Bone marrow (tissue), 2 donors: ENCODE measurements around the gene PSEN2.

Experiments used
- DNase-seq, 2 donors: peaks; one replicate each; lab custom pipeline; 2025; lab: John Stamatoyannopoulos, UW

Gene PSEN2

GRCh38 chr1:226886122-226886901, 15.9 kb downstream of the PSEN2 start:
- peak in 1 of 2 donors; percentile 45 for DNase-seq

DNA sequence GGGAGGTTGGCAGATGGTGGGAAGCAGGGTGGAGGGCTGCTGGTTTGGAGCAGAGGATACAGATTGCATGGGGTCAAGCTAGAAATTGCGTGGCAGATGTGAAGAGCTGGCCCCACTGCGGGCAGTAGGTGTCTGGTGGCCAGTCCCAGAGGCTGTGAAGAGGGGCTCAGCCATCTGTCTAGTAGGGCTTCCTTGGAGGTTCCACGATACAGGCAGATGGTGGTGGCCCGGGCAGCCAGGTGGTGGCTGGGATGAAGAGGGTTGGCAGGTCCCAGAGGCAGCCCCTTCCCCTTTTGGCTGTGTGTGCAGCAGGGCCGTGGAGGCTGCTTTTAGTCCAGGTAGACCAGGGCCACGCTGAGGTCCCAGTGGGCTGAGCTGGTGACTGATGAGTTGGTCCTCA, 16.6 kb downstream of the PSEN2 start:
- DNase-seq, result no peak

DNA sequence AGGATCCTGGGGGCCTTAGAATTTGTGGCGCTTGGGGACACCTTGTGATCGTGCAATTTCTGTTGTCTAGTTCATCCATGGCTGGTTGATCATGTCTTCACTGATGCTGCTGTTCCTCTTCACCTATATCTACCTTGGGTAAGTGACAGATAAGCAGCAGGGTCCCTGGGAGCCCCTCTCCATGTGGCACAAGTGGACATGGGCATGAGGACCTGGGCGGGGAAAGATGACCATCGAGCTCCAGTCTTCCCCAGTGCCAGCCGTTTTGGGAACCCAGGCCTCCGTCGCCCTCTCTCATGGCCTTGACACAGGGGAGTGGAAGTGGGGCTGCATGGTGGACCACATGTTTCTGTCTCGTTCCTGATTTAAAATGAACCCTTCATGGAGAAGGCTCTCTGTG, 17.6 kb downstream of the PSEN2 start:
- no peak for DNase-seq

DNA sequence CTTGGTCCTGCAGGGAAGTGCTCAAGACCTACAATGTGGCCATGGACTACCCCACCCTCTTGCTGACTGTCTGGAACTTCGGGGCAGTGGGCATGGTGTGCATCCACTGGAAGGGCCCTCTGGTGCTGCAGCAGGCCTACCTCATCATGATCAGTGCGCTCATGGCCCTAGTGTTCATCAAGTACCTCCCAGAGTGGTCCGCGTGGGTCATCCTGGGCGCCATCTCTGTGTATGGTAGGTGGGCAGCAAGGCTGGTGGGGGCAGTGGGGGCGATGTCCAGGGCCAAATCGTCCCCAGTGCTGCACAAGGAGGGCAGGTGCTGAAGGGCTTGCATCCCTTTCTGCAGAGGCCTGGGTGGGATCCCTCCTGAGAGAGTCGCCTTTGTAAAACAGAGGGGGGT, 18.4 kb downstream of the PSEN2 start:
- no peak for DNase-seq

DNA sequence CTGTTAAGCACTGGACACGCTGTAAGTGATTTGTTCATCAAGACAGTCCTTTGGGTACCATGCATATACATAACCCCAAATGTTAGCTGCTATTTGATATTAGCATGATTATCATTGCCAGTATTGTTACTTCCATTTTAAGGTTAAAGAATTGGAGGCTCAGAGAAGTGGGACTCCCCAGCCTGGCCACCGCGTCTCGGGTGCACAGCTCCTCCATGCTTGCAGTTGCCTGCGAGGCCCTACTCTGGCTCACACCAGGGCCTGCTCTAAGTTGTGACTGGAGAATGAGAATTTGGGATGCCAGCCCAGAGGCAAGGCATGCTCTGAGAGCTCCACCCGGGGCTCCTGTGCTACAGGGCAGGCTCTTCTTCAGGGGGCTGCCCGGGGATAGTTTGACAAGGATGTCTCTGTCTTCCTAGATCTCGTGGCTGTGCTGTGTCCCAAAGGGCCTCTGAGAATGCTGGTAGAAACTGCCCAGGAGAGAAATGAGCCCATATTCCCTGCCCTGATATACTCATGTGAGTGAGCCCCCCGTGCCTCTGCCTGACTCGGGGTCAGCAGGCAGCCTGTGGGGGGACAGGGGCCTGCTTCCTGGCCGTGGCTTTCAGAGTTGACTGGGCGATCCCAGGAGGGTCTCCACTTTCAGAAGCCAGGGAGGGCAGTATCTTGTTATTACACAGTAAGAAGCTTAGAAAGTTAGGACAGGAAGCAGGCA, 19.4 kb downstream of the PSEN2 start:
- no peak for DNase-seq

DNA sequence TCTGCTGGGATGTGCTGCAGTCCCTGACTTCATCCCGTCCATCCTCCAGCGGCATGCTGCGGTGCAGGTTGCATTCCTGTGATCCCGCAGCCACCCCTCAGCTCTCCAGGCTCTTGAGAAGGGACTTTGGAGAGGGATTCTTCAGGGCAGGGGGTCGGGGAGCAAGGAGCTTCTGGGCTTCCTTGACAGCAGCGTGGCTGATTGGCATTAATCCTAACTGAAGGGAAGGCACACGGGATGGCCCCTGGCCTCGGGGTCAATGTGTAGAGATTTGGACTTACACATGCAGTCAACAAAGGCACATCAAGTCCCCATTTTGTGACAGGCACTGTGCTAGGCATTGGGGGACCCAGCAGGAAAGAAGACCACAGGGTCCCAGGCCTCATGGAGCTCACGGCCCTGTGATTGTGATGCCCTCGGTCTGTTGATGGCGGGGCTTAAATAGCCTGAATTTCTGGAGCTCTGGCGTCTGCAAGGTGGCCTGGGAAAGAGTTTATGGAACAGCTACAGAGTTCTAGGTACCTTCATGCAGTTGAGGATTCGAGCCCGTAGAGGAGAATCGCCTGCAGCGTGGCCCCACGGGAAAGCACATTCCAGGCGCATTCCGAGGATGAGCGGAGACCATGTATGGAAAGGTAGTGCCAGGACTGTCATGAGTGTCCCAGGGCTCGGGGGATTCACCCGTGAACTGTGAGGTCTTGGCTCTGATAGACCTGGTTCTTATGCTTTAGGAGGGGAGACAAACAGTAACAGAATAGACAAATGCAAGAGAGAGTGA, 20.1 kb downstream of the PSEN2 start:
- no peak for DNase-seq

DNA sequence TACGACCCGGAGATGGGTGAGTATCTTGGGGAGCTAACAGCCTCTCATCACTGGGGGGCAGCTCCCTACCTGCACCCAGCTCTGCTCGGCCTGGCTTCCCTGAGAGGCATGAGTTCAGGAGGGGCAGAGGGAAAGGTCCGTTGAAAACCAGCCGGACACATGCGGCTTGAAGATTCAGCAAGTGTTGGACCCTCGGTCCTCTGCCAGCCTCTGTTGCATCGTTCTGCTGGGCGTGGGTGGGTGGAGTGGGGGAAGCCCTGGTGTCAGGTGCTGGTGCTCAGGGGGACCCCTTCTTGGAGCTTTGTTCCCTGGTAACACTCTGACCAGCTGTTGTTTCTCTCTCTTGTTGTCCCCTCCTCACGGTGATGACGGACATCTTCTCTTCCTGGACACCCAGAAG, 20.9 kb downstream of the PSEN2 start:
- no peak for DNase-seq

DNA sequence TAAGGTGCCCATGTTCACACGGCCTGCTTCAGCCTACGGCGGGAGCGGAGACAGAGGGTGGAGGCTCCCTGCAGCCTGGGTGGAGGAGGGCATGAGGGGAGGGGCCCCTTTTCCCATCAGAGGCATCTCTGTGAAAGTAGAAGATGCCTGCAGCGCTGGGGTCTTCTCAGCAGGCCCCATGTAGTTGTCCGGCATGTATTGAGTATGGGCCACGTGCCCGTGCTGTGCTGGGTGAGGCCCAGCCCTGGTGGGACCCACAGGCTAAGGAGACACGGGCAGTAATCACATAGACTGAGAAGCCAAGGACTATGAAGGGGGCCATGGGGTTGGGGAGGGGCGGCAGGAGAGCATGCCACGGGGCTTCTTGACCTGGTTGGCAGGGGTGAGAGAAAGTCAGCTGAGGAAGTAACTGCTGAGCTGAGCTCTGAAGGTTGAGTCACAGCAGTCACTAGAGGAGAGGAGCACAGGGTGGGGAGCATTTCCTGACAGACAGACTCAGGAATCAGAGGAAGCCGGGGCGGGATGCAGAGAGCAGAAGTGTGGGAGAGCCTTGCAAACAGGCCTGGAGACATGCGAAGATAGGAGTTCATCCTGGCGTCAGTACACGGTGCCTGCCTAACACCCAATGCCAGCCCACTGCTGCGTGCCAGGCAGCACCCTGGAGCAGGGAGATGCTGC, 21.6 kb downstream of the PSEN2 start:
- peak in 1 of 2 donors; percentile 69 for DNase-seq

DNA sequence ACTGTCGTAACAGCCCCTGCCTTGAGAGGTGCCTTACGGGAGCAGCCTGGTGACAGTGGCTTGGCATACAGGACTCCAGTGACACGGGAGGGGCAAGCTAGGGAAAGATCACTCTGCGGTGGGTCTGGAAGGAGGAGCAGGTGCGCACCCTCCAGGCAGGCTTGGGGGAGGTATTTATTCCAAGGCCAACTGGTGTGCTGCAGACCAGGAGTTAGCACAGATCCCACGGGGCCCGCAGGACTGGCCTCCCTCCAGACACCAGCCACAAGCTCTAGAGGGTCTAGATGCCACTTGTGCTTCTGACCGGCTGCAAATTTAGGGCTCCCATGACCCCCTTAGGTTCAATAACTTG, 22.1 kb downstream of the PSEN2 start:
- no peak for DNase-seq

DNA sequence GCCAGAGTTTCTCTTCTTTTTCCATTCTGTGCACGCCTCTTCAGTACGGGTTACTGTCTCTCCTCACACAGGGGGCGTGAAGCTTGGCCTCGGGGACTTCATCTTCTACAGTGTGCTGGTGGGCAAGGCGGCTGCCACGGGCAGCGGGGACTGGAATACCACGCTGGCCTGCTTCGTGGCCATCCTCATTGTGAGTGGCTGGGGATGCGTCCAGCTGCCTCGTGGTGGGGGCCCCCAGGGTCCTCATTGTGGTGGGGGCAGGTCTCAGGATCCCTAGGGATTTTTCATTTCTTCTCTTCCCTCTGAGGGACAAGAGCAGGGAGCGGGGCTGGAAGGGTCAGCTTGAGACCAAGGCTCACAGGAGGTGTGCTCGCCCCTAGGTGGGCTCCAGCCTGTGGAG, 23.5 kb downstream of the PSEN2 start:
- DNase-seq, result no peak

GRCh38 chr1:226894826-226895225, 24.4 kb downstream of the PSEN2 start:
- DNase-seq, result no peak

DNA sequence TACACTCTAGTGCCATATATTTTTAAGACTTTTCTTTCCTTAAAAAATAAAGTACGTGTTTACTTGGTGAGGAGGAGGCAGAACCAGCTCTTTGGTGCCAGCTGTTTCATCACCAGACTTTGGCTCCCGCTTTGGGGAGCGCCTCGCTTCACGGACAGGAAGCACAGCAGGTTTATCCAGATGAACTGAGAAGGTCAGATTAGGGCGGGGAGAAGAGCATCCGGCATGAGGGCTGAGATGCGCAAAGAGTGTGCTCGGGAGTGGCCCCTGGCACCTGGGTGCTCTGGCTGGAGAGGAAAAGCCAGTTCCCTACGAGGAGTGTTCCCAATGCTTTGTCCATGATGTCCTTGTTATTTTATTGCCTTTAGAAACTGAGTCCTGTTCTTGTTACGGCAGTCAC, 25.2 kb downstream of the PSEN2 start:
- DNase-seq, result no peak

GRCh38 chr1:226898246-226898645, 27.8 kb downstream of the PSEN2 start:
- no peak for DNase-seq

GRCh38 chr1:226901421-226901820, 31.0 kb downstream of the PSEN2 start:
- no peak for DNase-seq

DNA sequence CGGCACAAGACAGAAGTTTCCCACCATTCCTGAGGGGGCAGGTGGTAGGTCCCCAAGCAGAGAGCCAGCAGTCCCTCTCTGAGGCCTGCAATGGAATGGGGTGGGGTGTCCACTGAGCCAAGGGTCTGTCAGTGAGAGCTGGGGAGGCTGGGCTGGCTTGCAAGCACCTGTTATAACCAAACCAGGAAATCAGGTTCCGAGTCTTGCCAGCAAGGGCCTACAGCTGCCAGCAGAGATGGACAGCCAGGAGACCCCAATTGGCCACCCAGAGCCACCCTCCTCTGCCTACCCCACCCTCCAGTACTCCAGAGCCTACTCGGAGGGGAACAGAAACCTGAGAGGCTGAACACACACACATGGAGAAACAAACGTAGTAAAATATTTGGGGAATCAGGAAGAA, 32.2 kb downstream of the PSEN2 start:
- DNase-seq, result no peak

- DNase-seq, result no peak
Observed at GRCh38 chr1:226903819-226904716, 33.7 kb downstream of the PSEN2 start.

DNA sequence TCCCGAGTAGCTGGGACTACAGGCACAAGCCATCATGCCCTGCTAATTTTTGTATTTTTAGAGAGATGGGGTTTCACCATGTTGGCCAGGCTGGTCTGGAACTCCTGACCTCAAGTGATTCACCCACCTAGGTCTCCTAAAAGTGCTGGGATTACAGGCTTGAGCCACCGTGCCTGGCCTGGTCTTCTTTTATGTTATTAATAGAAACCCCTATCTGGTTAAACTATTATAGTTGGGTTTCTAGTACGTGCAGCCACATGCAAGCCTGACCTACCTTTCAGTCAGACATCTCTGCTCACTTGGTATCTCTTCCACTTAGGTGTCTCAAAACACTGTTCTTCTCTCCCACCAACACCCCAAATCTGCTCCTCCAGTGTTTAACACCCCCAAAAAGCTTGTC, 34.4 kb downstream of the PSEN2 start:
- no peak for DNase-seq

DNA sequence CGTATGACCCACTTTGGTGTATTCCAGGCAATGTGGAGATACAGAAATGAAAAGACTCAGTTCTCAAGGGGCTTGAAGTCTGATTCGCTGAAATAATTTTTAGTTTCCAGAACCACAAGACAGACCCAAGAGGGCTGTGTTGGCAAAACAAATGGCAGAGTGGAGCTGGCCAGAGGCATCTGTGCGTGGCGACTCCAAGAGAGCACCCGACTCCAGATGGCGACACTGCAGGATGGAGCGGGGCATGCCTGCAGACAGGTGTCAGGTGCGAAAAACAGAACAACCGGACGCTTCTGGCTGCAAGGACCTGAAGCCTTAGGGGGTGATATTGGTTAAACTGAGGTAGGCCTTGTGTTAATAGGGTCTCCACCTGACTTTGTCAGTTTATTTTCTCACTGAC, 38.0 kb downstream of the PSEN2 start:
- no peak for DNase-seq

GRCh38 chr1:226908913-226909312, 38.5 kb downstream of the PSEN2 start:
- DNase-seq, result no peak

- peak in 1 of 2 donors; percentile 46 for DNase-seq
Observed at GRCh38 chr1:226912587-226913176, 42.3 kb downstream of the PSEN2 start.

DNA sequence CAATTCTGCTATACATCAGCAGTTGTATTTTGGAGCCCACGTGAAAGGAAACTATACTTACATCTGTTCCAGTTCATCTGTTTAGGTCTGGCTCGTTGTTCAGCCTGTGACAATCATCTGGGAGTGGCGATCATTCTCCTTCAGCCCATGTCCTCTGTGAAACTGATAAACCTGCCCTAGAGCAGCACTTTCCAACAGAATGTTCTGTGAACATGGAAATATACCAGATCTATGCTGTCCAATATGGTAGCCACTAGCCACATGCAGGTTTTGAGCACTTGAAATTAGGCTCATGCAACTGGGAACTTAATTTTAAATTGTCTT, 45.2 kb downstream of the PSEN2 start:
- no peak for DNase-seq
